PC-3 (cell line): Measurements from ENCODE around the gene SAP30.

Experiments used
- CTCF ChIP-seq: fragments of 300-600 bp; sonication (generic); conservative IDR thresholded peaks from 2 replicates; pipeline ENCODE4 v1.5.1; 2017; ENCODE audit warnings: antibody characterized with exemption, low read depth, mild to moderate bottlenecking, low read length
- EZH2 ChIP-seq: fragments of 300-600 bp; sonication (generic); IDR thresholded peaks from one replicate; pipeline ENCODE4 v1.6.1; 2017; ENCODE audit warnings: antibody characterized with exemption, mild to moderate bottlenecking, low read length; ENCODE audit not compliant: unreplicated experiment
- EZH2phosphoT487 ChIP-seq: fragments of 300-600 bp; sonication (generic); IDR thresholded peaks from 2 replicates; pipeline ENCODE4 v1.6.1; 2018; ENCODE audit warnings: mild to moderate bottlenecking, antibody characterized with exemption, low read length, borderline replicate concordance

- TF ChIP-seq CTCF (no peak), EZH2 (no peak), EZH2phosphoT487 (no peak)
These were observed 45.3 kb downstream of the SAP30 start for GRCh38 chr4:173415885-173416653.
